GM18511 (cell line): ENCODE results near the gene SYTL3.
A peak's percentile ranks its signal among the peaks of the same experiment; 100 is the strongest.
"Not testable (repeated sequence)": the region's sequence is repeated elsewhere in the genome, so short reads cannot be mapped to it uniquely, and the experiment has no call there.

Experiments
- ATAC-seq: cut with Tn5 transposase; IDR thresholded peaks from one replicate; pipeline ENCODE4 v1.9.1; 2021; ENCODE audit warnings: mild to moderate bottlenecking, moderate library complexity; ENCODE audit not compliant: unreplicated experiment

SYTL3 gene

GRCh38 chr6:158786645-158787304 is 136.9 kb downstream of the SYTL3 start:
- ATAC-seq = no peak

- no peak for ATAC-seq
Measured at GRCh38 chr6:158787395-158787794, 137.5 kb downstream of the SYTL3 start.

- peak; percentile 46 for ATAC-seq
Measured at GRCh38 chr6:158789115-158789917, 139.5 kb downstream of the SYTL3 start.

GRCh38 chr6:158791274-158791855 is 141.5 kb downstream of the SYTL3 start:
- no peak for ATAC-seq

GRCh38 chr6:158792505-158792904 is 142.7 kb downstream of the SYTL3 start:
- not testable (repeated sequence) for ATAC-seq

- peak; percentile 61 for ATAC-seq
Measured at GRCh38 chr6:158793432-158793831, 143.6 kb downstream of the SYTL3 start.

- no peak for ATAC-seq
Measured at GRCh38 chr6:158795516-158795915, 145.7 kb downstream of the SYTL3 start.

- ATAC-seq = no peak
Measured at GRCh38 chr6:158796353-158796752, 146.5 kb downstream of the SYTL3 start.

GRCh38 chr6:158797331-158798310 is 147.8 kb downstream of the SYTL3 start:
- ATAC-seq = no peak

GRCh38 chr6:158798311-158798710 is 148.5 kb downstream of the SYTL3 start:
- no peak for ATAC-seq

- ATAC-seq = no peak
Measured at GRCh38 chr6:158799051-158799792, 149.4 kb downstream of the SYTL3 start.

- no peak for ATAC-seq
Measured at GRCh38 chr6:158801655-158802294, 151.9 kb downstream of the SYTL3 start.

- ATAC-seq = peak; percentile 73
Measured at GRCh38 chr6:158803733-158804143, 153.9 kb downstream of the SYTL3 start.

GRCh38 chr6:158804207-158804606 is 154.4 kb downstream of the SYTL3 start:
- ATAC-seq = no peak

GRCh38 chr6:158805698-158806377 is 156.0 kb downstream of the SYTL3 start:
- no peak for ATAC-seq

GRCh38 chr6:158807515-158808441 is 157.9 kb downstream of the SYTL3 start:
- ATAC-seq = no peak

- ATAC-seq = no peak
Measured at GRCh38 chr6:158808442-158808833, 158.6 kb downstream of the SYTL3 start.
